DMS79 treated with DMSO at 0.1 percent for 48 hours (cell line): Measurements from ENCODE around the gene RTRAF.

Source experiments
- DNase-seq: peaks from one replicate; lab custom pipeline; 2025; lab: John Stamatoyannopoulos, UW

The RTRAF gene

DNA sequence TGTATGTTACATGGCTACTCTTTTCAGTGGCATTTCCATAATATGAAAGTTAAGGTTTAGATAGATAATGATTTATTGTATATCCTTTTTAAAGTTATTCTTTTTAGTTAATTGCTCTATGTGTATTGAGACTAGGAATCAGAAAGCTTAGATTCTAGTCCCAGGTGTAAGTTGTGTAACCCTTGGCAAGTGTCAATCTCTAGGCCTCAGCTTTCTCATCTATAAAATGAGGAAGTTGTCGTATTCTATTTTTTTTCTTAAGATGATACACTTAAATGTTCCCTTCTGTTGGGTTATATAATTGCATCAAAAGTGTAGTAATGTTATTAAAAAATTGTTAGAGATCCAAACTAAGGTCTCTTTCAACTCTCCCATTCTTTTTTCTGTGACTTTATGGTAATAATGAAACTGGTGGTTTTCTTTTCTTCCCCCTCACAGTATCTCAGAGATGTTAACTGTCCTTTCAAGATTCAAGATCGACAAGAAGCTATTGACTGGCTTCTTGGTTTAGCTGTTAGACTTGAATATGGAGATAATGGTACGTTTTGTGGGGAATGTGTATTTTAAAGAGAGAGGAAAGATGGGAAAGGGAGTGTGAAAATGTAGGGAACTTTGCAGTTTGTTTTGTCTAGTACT is 4.1 kb downstream of the RTRAF start:
- no peak for DNase-seq

GRCh38 chr14:51996148-51996746 is 6.9 kb downstream of the RTRAF start:
- DNase-seq = no peak

GRCh38 chr14:51998348-51998747 is 9.0 kb downstream of the RTRAF start:
- no peak for DNase-seq

DNA sequence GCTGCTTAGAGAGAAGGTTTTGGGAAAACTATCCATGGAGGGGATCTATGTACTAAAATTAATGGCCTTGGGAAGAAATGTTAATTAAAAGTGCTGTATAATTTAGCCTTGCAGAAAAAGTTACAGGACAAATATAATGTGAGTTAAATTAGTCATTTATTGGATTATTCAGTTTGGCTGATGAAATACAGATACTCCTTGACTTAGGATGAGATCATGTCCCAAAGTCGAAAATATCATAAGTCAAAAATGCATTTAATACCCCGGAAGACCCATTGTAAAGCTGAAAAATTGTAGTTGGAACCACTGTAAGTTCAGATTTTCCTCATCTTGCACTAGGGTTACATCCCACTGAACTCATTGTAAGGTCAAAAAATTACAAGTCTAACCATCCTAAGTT is 9.7 kb downstream of the RTRAF start:
- DNase-seq = no peak

GRCh38 chr14:52000019-52000582 is 10.8 kb downstream of the RTRAF start:
- DNase-seq = no peak

DNA sequence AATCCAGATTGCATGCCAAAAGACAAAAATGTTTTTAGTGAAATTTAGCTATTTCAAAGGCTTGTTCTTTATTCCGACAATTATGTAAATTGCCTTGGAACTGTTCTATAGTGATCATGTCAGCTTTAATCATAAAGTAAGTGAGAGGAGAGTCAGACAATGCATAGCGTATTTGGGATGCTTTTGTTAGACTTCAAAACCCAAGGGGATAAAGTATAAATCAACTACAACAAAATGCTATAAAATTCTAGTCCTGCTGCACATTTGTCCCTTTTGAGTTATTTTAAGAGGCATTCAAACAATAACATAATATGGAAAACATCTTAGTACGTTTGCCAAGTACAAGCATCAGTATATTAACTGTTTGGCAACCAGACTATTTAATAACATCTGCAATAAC is 11.3 kb downstream of the RTRAF start:
- DNase-seq = no peak

DNA sequence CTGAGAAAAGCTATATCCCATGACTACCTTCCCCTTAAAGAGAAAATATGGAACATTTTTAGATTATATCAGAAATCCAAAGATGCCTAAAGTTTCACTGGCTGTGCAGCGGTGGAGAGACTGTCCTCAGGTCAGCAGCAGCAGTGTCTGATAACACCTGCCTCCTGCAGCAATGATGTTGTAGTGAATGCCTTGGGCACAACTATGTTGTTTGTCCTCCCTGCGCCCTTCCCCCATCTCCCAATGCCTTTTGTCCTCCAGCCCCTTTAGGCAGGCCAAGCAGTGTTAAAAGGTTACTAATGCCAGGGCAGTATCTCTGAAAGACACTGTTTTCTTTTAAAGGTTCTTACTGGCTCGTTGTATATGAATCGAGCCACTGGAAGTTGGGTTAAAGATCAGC is 13.2 kb downstream of the RTRAF start:
- no peak for DNase-seq

DNA sequence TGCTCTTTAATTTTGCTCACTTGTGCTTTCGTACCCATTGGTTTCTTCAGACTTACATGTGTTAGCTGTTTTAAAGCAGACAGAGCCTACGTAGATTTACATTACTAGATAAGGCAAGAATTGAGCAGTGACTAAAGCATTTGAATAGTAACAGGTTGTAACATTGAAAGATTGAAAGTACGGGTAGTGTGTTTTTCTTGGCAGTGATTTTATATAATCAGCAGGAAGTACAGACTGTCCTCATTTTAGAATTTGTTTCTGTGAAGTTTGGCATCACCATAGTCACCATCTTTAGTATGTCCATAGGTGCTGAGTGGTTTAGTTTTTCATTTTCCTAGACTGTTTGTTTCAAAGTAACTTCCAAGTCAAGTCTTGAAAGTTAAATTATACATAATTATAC is 14.0 kb downstream of the RTRAF start:
- no peak for DNase-seq

GRCh38 chr14:52005625-52006024 is 16.3 kb downstream of the RTRAF start:
- DNase-seq = no peak

DNA sequence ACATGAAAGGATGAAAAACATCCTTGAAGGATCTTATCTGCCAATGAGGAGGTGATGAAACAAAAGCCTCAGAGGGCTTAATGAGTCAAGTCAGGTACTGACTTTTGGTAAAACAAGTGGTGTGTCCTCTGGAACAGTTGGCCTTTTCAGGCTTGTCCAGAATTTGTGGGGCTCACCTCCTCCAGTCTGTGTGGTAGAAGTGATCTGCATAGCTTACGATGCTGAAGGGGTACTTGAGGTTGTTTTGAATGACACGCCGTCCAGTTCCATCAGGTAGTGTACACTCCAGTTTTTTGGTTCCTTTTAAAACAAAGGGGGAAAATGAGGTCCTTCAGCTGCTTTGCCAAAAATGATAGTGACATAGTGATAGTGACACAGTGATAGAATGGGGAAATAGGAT is 17.0 kb downstream of the RTRAF start:
- DNase-seq = no peak

- DNase-seq = no peak
These were observed 17.9 kb downstream of the RTRAF start for GRCh38 chr14:52007211-52007610.

- DNase-seq = no peak
These were observed 18.3 kb downstream of the RTRAF start for GRCh38 chr14:52007637-52008036.

- DNase-seq = no peak
These were observed 18.8 kb downstream of the RTRAF start for GRCh38 chr14:52008136-52008535.

GRCh38 chr14:52010173-52010693 is 20.9 kb downstream of the RTRAF start:
- no peak for DNase-seq

DNA sequence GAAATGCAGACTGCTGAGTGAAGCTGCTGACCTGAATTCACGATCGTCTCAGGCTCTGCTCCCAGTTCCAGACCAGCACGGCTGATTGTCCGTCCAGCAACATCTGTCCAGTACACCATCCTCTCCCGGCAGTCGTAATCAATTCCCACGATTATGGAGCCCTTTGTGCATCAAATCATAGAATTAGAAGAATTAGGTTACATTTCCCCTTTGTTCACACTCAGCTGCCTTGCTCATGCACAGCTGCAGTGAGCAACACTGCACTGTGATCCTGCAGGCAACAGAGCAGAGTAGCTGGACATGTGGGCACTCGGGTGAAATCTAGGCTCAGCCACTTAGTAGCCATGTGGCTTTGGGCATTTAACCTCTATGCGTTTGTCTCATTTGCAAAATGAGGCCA is 22.2 kb downstream of the RTRAF start:
- DNase-seq = no peak

DNA sequence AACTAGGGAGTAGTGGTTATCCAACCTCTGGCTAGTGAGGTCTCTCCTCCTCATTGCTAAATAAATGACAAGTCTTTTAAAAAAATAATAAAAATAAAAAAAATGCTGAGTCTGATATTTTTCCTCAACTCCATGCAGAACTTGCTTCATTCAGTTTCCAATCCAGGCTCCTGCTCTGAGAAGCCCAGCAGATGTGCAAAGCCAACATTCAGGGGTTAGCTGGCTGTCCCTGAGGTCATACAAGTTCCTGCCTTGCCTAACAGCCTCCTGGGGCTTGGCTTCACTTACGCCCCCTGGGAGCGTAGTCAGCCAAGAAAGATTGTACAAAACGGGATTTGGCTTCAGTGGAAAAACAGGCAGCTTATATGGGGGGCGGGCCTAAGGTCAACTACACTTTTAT is 23.3 kb downstream of the RTRAF start:
- DNase-seq = no peak

GRCh38 chr14:52013984-52014600 is 24.7 kb downstream of the RTRAF start:
- DNase-seq = no peak

DNA sequence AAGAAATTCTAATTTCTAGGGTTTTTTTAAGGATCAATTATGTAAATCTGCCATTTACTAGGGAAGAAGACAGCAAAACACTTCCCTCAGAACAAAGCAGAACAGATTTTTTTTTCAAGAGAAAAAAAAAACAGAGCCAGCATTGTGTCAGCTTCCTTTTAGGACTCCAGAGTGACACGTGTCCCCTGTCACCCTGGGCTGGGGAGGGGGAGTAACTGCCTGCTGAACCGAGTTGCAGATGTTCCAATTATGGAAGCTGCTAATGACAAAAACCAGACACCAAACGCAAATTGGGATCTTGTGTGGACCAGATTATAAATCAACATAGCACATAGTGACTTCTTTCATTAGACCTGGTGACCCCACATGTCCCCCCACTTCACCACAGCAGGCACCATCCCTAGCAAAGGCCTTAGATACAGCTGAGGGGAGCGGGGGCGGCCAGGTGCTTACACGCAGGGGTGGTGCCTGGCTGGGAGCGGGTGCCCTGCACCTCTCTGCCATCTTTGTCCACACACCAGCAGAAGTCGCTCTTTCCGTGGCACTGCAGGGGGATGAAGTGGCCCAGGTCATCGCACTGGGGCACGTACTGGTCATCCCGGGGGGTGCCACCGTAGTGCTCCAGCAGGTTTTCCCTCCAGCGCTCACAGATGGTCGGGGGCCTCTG is 25.4 kb downstream of the RTRAF start:
- no peak for DNase-seq

GRCh38 chr14:52015411-52016030 is 26.2 kb downstream of the RTRAF start:
- no peak for DNase-seq

GRCh38 chr14:52018252-52018651 is 28.9 kb downstream of the RTRAF start:
- no peak for DNase-seq

DNA sequence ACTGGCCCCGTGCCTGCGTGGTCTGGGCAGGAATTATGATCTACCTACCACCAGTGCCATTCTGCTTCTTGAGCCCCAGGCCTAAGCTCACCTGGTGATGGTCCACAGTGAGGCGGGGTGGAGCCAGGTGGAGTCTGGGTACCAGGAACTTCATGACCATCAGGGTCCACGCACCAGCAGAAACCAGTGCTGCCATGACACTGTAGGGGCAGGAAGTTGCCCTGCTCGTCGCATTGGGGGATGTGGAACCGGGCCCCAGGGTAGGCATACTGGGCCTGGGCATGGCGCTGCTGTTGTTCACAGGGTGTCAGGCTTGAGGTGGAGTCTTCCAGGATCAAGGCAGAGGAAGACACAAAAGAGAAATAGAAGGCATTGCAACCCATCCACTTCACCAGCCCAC is 29.6 kb downstream of the RTRAF start:
- DNase-seq = no peak

GRCh38 chr14:52020161-52020714 is 30.9 kb downstream of the RTRAF start:
- no peak for DNase-seq
